MCF 10A (cell line): ENCODE data around the gene IFRD2. TPM values are rescaled to one million over a fixed set of nuclear protein-coding genes. Genes with fewer than 3 reads are reported as not detected.

ENCODE experiments used
- total RNA-seq: library from RNA; stranded (reverse); gene quantifications from 2 replicates; pipeline ENCODE4 v1.2.3, GENCODE V29; 2022

The IFRD2 gene
- total RNA-seq, 1 experiment from 2014 or later: 182 TPM

Other genes starting within 250 kb of the IFRD2 start
- 138 TPM in 2 replicates for gene RBM5, start 203.5 kb downstream of the IFRD2 start, total RNA-seq
- gene SEMA3F, start 137.1 kb downstream of the IFRD2 start, total RNA-seq: 34.6 and 51.5 TPM in 2 replicates
- 0.49 TPM in 1 of 2 replicates, not detected in the other for gene GNAT1, start 100.8 kb downstream of the IFRD2 start, total RNA-seq
- not detected in 2 replicates for gene SLC38A3, start 87.2 kb downstream of the IFRD2 start, total RNA-seq
- gene GNAI2, start 56.2 kb downstream of the IFRD2 start, total RNA-seq: 122 and 123 TPM in 2 replicates
- gene SEMA3B, start 23.3 kb downstream of the IFRD2 start, total RNA-seq: 7.6 and 12.5 TPM in 2 replicates
- 0.20 TPM in 1 of 2 replicates, not detected in the other for gene LSMEM2, start 13.3 kb downstream of the IFRD2 start, total RNA-seq
- 2.3 and 4.7 TPM in 2 replicates for gene HYAL3, start 7.0 kb upstream of the IFRD2 start, total RNA-seq
- 11.4 and 12.4 TPM in 2 replicates for gene NAA80, start 7.0 kb upstream of the IFRD2 start, total RNA-seq
- gene HYAL1, start 11.1 kb upstream of the IFRD2 start, total RNA-seq: 0.42 and 0.70 TPM in 2 replicates
- gene HYAL2, start 30.3 kb upstream of the IFRD2 start, total RNA-seq: 11.6 and 12.6 TPM in 2 replicates
- gene TUSC2, start 35.8 kb upstream of the IFRD2 start, total RNA-seq: 14.5 and 20.4 TPM in 2 replicates
- 24.3 and 32.0 TPM in 2 replicates for gene RASSF1, start 48.4 kb upstream of the IFRD2 start, total RNA-seq
- 0.68 and 1.0 TPM in 2 replicates for gene ZMYND10, start 53.3 kb upstream of the IFRD2 start, total RNA-seq
- gene NPRL2, start 58.3 kb upstream of the IFRD2 start, total RNA-seq: 21.1 and 22.1 TPM in 2 replicates
- 24.0 and 24.1 TPM in 2 replicates for gene CYB561D2, start 58.4 kb upstream of the IFRD2 start, total RNA-seq
- 31.9 and 40.3 TPM in 2 replicates for gene TMEM115, start 67.1 kb upstream of the IFRD2 start, total RNA-seq
- not detected in 2 replicates for gene CACNA2D2, start 211.2 kb upstream of the IFRD2 start, total RNA-seq